ENCODE measurements around the gene GATC.
"Not testable (repeated sequence)": the region's sequence is repeated elsewhere in the genome, so short reads cannot be mapped to it uniquely, and the experiment has no call there.

The GATC gene

GRCh38 chr12:120485961-120486881, 40.0 kb downstream of the GATC start:
- no peaks in the 10 kb centered on the region for H3K9me3 ChIP-seq (ENCODE audit: low read length)
- no peak overlapping the region for H2AFZ ChIP-seq (ENCODE audit: low read depth, low read length)
- H3K4me3 ChIP-seq (ENCODE audit: low read length): no peak overlapping the region
- H3K4me1 ChIP-seq (ENCODE audit: insufficient read depth, low read length): peaks cover 8% of the 10 kb centered on the region
- H3K27me3 ChIP-seq (ENCODE audit: insufficient read depth, low read length): no peaks in the 10 kb centered on the region
- H3K36me3 ChIP-seq (ENCODE audit: insufficient read depth, low read length): peaks cover 12% of the 10 kb centered on the region

- peaks cover 17% of the 10 kb centered on the region for H3K36me3 ChIP-seq (ENCODE audit: insufficient read depth, low read length)
- H3K27me3 ChIP-seq (ENCODE audit: insufficient read depth, low read length); H2AFZ ChIP-seq (ENCODE audit: low read depth, low read length); H3K9me3 ChIP-seq (ENCODE audit: low read length); H3K4me3 ChIP-seq (ENCODE audit: low read length); H3K4me1 ChIP-seq (ENCODE audit: insufficient read depth, low read length): not testable (repeated sequence)
These were observed 41.3 kb downstream of the GATC start for GRCh38 chr12:120487552-120487951.

GRCh38 chr12:120488057-120488640, 41.9 kb downstream of the GATC start:
- Histone ChIP-seq H3K9me3 (ENCODE audit: low read length) (no peaks in the 10 kb centered on the region), H3K4me1 (ENCODE audit: insufficient read depth, low read length) (peaks cover 8% of the 10 kb centered on the region), H3K36me3 (ENCODE audit: insufficient read depth, low read length) (peaks cover 14% of the 10 kb centered on the region), H3K27me3 (ENCODE audit: insufficient read depth, low read length) (no peaks in the 10 kb centered on the region), H2AFZ (ENCODE audit: low read depth, low read length) (no peak overlapping the region), H3K4me3 (ENCODE audit: low read length) (no peak overlapping the region)

GRCh38 chr12:120489018-120489417, 42.8 kb downstream of the GATC start:
- H3K4me3 ChIP-seq (ENCODE audit: low read length): no peak overlapping the region

GRCh38 chr12:120490325-120490724, 44.1 kb downstream of the GATC start:
- H2AFZ ChIP-seq (ENCODE audit: low read depth, low read length): no peak overlapping the region
- peaks cover 14% of the 10 kb centered on the region for H3K4me1 ChIP-seq (ENCODE audit: insufficient read depth, low read length)
- peaks cover 11% of the 10 kb centered on the region for H3K36me3 ChIP-seq (ENCODE audit: insufficient read depth, low read length)
- no peak overlapping the region for H3K4me3 ChIP-seq (ENCODE audit: low read length)
- H3K9me3 ChIP-seq (ENCODE audit: low read length): no peaks in the 10 kb centered on the region
- H3K27me3 ChIP-seq (ENCODE audit: insufficient read depth, low read length): no peaks in the 10 kb centered on the region

More at GRCh38 chr12:120489018-120489417, 42.8 kb downstream of the GATC start:
- peaks cover 8% of the 10 kb centered on the region for H3K4me1 ChIP-seq (ENCODE audit: insufficient read depth, low read length)
- no peaks in the 10 kb centered on the region for H3K27me3 ChIP-seq (ENCODE audit: insufficient read depth, low read length)
- no peak overlapping the region for H2AFZ ChIP-seq (ENCODE audit: low read depth, low read length)
- no peaks in the 10 kb centered on the region for H3K9me3 ChIP-seq (ENCODE audit: low read length)
- peaks cover 11% of the 10 kb centered on the region for H3K36me3 ChIP-seq (ENCODE audit: insufficient read depth, low read length)

GRCh38 chr12:120490833-120491512, 44.7 kb downstream of the GATC start:
- Histone ChIP-seq H3K4me3 (ENCODE audit: low read length) (no peak overlapping the region), H2AFZ (ENCODE audit: low read depth, low read length) (no peak overlapping the region), H3K4me1 (ENCODE audit: insufficient read depth, low read length) (peaks cover 16% of the 10 kb centered on the region), H3K36me3 (ENCODE audit: insufficient read depth, low read length) (peaks cover 11% of the 10 kb centered on the region), H3K27me3 (ENCODE audit: insufficient read depth, low read length) (no peaks in the 10 kb centered on the region), H3K9me3 (ENCODE audit: low read length) (no peaks in the 10 kb centered on the region)

GRCh38 chr12:120495186-120495730, 49.0 kb downstream of the GATC start:
- Histone ChIP-seq H2AFZ (ENCODE audit: low read depth, low read length) (no peak overlapping the region), H3K4me1 (ENCODE audit: insufficient read depth, low read length) (peaks cover 24% of the 10 kb centered on the region), H3K36me3 (ENCODE audit: insufficient read depth, low read length) (peaks cover 34% of the 10 kb centered on the region), H3K4me3 (ENCODE audit: low read length) (peak overlapping the region; percentile 87), H3K9me3 (ENCODE audit: low read length) (no peaks in the 10 kb centered on the region), H3K27me3 (ENCODE audit: insufficient read depth, low read length) (no peaks in the 10 kb centered on the region)

- Histone ChIP-seq H3K36me3 (ENCODE audit: insufficient read depth, low read length) (peaks cover 33% of the 10 kb centered on the region), H3K4me3 (ENCODE audit: low read length) (peak within 1 kb of the TSS; percentile 87), H3K27me3 (ENCODE audit: insufficient read depth, low read length) (no peaks in the 10 kb centered on the region)
These were observed 49.6 kb downstream of the GATC start, which contains the start of gene DYNLL1 for GRCh38 chr12:120495731-120496412. DYNLL1 (plus strand) TSS chr12:120496113; CDS start chr12:120496422, 309 bp downstream.

GRCh38 chr12:120496413-120497340, 50.4 kb downstream of the GATC start:
- Histone ChIP-seq H3K27me3 (ENCODE audit: insufficient read depth, low read length) (no peaks in the 10 kb centered on the region), H3K9me3 (ENCODE audit: low read length) (no peaks in the 10 kb centered on the region), H3K36me3 (ENCODE audit: insufficient read depth, low read length) (peaks cover 36% of the 10 kb centered on the region), H3K4me3 (ENCODE audit: low read length) (peak overlapping the region; percentile 87), H2AFZ (ENCODE audit: low read depth, low read length) (no peak overlapping the region), H3K4me1 (ENCODE audit: insufficient read depth, low read length) (peaks cover 24% of the 10 kb centered on the region)

More at GRCh38 chr12:120495731-120496412, 49.6 kb downstream of the GATC start, which contains the start of gene DYNLL1:
- Histone ChIP-seq H2AFZ (ENCODE audit: low read depth, low read length) (no peak within 1 kb of the TSS), H3K9me3 (ENCODE audit: low read length) (no peaks in the 10 kb centered on the region), H3K4me1 (ENCODE audit: insufficient read depth, low read length) (peaks cover 24% of the 10 kb centered on the region)

GRCh38 chr12:120497524-120498150, 51.4 kb downstream of the GATC start:
- Histone ChIP-seq H3K27me3 (ENCODE audit: insufficient read depth, low read length) (no peaks in the 10 kb centered on the region), H3K9me3 (ENCODE audit: low read length) (no peaks in the 10 kb centered on the region), H2AFZ (ENCODE audit: low read depth, low read length) (no peak overlapping the region), H3K4me3 (ENCODE audit: low read length) (peak overlapping the region; percentile 87), H3K36me3 (ENCODE audit: insufficient read depth, low read length) (peaks cover 36% of the 10 kb centered on the region), H3K4me1 (ENCODE audit: insufficient read depth, low read length) (peaks cover 24% of the 10 kb centered on the region)

- peaks cover 46% of the 10 kb centered on the region for H3K36me3 ChIP-seq (ENCODE audit: insufficient read depth, low read length)
- H3K9me3 ChIP-seq (ENCODE audit: low read length): no peaks in the 10 kb centered on the region
- H2AFZ ChIP-seq (ENCODE audit: low read depth, low read length): no peak overlapping the region
- H3K4me1 ChIP-seq (ENCODE audit: insufficient read depth, low read length): peaks cover 24% of the 10 kb centered on the region
- H3K27me3 ChIP-seq (ENCODE audit: insufficient read depth, low read length): no peaks in the 10 kb centered on the region
- H3K4me3 ChIP-seq (ENCODE audit: low read length): no peak overlapping the region
These were observed 52.7 kb downstream of the GATC start for GRCh38 chr12:120498870-120499515.
